ENCODE results near the gene SORCS2.

GRCh38 chr4:7155590-7156071 is 36.7 kb upstream of the SORCS2 start:
- TF ChIP-seq POLR2AphosphoS5 (IDR thresholded peaks at IDR 0.05) = no peak
- TF ChIP-seq, protein P1, sequence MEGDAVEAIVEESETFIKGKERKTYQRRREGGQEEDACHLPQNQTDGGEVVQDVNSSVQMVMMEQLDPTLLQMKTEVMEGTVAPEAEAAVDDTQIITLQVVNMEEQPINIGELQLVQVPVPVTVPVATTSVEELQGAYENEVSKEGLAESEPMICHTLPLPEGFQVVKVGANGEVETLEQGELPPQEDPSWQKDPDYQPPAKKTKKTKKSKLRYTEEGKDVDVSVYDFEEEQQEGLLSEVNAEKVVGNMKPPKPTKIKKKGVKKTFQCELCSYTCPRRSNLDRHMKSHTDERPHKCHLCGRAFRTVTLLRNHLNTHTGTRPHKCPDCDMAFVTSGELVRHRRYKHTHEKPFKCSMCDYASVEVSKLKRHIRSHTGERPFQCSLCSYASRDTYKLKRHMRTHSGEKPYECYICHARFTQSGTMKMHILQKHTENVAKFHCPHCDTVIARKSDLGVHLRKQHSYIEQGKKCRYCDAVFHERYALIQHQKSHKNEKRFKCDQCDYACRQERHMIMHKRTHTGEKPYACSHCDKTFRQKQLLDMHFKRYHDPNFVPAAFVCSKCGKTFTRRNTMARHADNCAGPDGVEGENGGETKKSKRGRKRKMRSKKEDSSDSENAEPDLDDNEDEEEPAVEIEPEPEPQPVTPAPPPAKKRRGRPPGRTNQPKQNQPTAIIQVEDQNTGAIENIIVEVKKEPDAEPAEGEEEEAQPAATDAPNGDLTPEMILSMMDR (IDR thresholded peaks at IDR 0.05) = no peak
